ENCODE measurements around the gene RPL23. TPM values are rescaled to one million over a fixed set of nuclear protein-coding genes. Genes with fewer than 3 reads are reported as not detected.

Gene RPL23
- total RNA-seq, 4 donors from 2014 or later, result 755 to 2,040 (median 1,511) TPM

DNA sequence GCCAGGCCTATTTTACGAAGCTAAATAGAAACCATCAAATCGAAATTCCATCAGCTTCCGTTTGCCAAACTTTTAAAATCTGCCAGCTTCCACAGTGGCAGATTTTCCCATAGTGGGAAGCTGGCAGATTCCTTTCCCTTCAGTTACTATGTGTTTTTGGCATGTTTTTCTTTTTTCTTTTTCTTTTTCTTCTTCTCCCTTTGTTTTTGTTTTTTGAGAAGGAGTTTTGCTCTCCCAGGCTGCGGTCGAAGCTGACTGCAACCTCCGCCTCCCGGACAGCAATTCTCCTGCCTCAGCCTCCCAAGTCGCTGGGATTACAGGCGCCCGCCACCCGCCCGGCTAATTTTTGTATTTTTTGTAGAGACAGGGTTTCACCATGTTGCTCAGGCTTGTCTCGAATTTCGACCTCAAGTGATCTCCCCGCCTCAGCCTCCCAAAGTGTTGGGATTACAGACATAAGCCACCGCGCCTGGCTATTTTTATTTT is 27.7 kb downstream of the RPL23 start:
- ATAC-seq, result no peak

DNA sequence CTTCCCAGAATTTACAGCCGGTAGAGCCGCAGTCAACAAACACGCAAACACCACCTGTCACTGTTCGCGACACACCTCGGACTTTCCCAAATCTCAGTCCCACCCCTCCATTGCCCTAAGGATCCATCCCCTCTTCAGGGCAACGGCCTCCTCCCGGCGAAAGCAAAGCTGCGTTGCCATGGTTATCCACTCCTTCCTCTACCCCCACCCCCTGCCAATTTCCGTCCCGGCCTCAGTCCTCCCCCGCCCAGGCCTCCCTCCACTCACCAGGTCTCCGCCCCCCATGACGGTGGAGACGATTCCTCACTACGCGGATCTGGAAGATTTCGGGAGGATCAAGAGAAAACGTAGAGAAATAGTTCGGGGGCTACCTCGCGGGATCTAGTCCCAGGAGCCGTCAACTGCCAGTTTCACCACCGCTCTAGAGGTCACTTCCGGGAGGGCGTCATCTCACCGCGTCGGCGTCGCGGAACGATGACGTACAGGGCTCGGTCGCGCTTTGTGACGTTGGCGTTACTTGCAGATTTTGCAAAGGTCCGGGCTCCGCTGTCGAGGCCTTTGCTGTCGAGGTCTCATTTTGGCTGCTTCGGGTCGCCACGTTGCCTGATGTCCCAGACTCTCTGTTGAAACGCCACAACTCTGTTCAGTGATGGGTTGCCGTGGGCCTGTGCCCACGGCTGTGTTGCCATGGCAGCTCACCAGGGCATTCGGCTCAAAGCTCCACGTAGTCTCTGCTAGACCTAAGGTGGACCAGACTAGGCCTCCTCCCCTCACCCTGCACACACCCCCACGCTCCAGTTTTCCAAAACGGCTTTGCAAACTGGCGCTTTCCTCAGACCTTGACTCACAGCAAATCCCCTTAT is 28.4 kb downstream of the RPL23 start, which contains the start of gene CWC25:
TSS of gene CWC25 (minus strand) at position 423 of the 863 bp plus-strand sequence. CDS start at position 285, 138 bp downstream.
- peaks cover 0 to 20% of the 10 kb centered on the region in 2 donors for H3K36me3 ChIP-seq
- H3K4me1 ChIP-seq, result peaks cover 0 to 32% (median 10%) of the 10 kb centered on the region in 3 donors
- TF ChIP-seq EP300 (IDR thresholded peaks at IDR 0.05) (no peak), POLR2AphosphoS5 (IDR thresholded peaks at IDR 0.05) (peak; percentile 96), POLR2A (IDR thresholded peaks at IDR 0.05) (peak; percentile 61 to 83)
- TF ChIP-seq, protein P1, sequence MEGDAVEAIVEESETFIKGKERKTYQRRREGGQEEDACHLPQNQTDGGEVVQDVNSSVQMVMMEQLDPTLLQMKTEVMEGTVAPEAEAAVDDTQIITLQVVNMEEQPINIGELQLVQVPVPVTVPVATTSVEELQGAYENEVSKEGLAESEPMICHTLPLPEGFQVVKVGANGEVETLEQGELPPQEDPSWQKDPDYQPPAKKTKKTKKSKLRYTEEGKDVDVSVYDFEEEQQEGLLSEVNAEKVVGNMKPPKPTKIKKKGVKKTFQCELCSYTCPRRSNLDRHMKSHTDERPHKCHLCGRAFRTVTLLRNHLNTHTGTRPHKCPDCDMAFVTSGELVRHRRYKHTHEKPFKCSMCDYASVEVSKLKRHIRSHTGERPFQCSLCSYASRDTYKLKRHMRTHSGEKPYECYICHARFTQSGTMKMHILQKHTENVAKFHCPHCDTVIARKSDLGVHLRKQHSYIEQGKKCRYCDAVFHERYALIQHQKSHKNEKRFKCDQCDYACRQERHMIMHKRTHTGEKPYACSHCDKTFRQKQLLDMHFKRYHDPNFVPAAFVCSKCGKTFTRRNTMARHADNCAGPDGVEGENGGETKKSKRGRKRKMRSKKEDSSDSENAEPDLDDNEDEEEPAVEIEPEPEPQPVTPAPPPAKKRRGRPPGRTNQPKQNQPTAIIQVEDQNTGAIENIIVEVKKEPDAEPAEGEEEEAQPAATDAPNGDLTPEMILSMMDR (IDR thresholded peaks at IDR 0.05), result peak in 1 of 4 experiments; percentile 5
- no peaks in the 10 kb centered on the region for H3K9me3 ChIP-seq
- H3K27ac ChIP-seq, result peak within 1 kb of the TSS; percentile 96 to 98 (median 96)
- WGBS, 2 donors (ENCODE audit: low coverage in 1 of 2), result 2% methylated on average over 13 to 15 of the region's 55 CpGs
- peak; percentile 94 for ATAC-seq
- H3K4me3 ChIP-seq, result peak within 1 kb of the TSS; percentile 93 to 97
- H3K27me3 ChIP-seq, result no peaks in the 10 kb centered on the region

More for the DNA sequence above, 27.7 kb downstream of the RPL23 start:
- Histone ChIP-seq H3K27me3 (no peaks in the 10 kb centered on the region), H3K4me3 (peak overlapping the region; percentile 93 to 97), H3K9me3 (no peaks in the 10 kb centered on the region), H3K36me3 (peaks cover 0 to 13% of the 10 kb centered on the region in 2 donors), H3K27ac (peak overlapping the region; percentile 96 to 98 (median 96)), H3K4me1 (peaks cover 0 to 32% (median 10%) of the 10 kb centered on the region in 3 donors)
- TF ChIP-seq POLR2A (IDR thresholded peaks at IDR 0.05) (no peak), POLR2AphosphoS5 (IDR thresholded peaks at IDR 0.05) (no peak), EP300 (IDR thresholded peaks at IDR 0.05) (no peak)
- TF ChIP-seq, protein P1 (IDR thresholded peaks at IDR 0.05), result no peak
- 77 to 88% methylated on average over 7 to 16 of the region's 17 CpGs for WGBS, 2 donors (ENCODE audit: low coverage in 1 of 2)

DNA sequence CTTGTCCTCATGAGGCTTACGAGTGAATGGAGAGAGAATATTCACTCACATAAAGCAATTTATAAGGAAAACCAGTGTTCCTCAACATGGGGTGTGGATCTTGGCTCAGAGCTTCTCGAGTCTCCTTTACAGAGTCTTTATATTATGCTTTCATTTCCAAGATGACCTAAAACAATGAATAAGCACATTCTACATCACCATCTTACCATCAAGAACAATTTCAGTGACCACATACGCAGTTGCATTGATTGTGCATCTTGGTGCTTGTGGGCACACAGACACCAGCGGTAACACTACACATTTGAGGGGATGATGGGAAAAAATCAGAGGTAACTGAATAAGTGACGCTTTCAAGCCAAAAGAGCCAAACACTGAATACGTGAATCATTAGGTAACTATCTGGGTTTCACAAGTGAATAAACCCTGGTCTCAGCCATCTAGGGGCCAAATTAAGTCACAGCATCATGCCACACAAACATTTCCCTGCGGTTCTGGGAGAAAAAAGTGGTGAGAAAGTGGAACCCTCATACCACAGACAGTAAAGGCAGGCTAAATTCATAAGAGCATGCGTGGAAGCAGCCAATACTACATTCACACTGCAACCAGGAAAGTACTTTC is 37.8 kb downstream of the RPL23 start:
- TF ChIP-seq POLR2AphosphoS5 (IDR thresholded peaks at IDR 0.05) (no peak), POLR2A (IDR thresholded peaks at IDR 0.05) (no peak), EP300 (IDR thresholded peaks at IDR 0.05) (no peak)
- TF ChIP-seq, protein P1 (IDR thresholded peaks at IDR 0.05), result no peak
- peaks cover 0 to 100% of the 10 kb centered on the region in 2 donors for H3K36me3 ChIP-seq
- no peak for ATAC-seq

DNA sequence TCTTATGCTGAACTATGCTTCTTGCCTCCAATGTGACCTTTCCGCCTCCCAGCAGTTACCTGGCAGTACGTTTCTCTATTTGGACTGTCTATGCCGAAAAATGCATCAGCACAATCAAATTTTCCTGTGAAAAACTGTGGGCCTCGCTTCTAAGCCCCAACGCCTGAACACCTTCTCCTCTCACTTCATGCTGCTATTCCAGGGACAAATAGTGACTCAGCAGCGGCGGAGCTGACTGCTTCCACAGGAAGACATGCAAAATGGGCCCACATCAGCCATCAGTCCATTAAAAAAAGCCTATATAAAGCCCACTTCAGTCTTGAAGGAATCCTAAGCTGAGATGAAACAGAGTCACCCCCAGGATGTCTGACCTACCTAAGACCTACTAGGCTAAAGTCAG is 43.7 kb downstream of the RPL23 start:
- peaks cover 0 to 100% of the 10 kb centered on the region in 2 donors for H3K36me3 ChIP-seq

More for the DNA sequence above, 37.8 kb downstream of the RPL23 start:
- Histone ChIP-seq H3K4me1 (peaks cover 0 to 6% (median 0%) of the 10 kb centered on the region in 3 donors), H3K27ac (no peak overlapping the region), H3K4me3 (no peak overlapping the region), H3K9me3 (no peaks in the 10 kb centered on the region), H3K27me3 (no peaks in the 10 kb centered on the region)
- 72 to 78% methylated on average over 7 to 8 of the region's 8 CpGs for WGBS, 2 donors (ENCODE audit: low coverage in 1 of 2)

More for the DNA sequence above, 43.7 kb downstream of the RPL23 start:
- no peaks in the 10 kb centered on the region for H3K27me3 ChIP-seq
- ATAC-seq, result no peak
- no peaks in the 10 kb centered on the region for H3K9me3 ChIP-seq
- H3K4me3 ChIP-seq, result no peak overlapping the region
- no peaks in the 10 kb centered on the region for H3K4me1 ChIP-seq
- no peak overlapping the region for H3K27ac ChIP-seq
- 79 to 89% methylated on average over 2 to 7 of the region's 7 CpGs for WGBS, 2 donors (ENCODE audit: low coverage in 1 of 2)
- no peak for TF ChIP-seq POLR2AphosphoS5 (IDR thresholded peaks at IDR 0.05)
- TF ChIP-seq, protein P1 (IDR thresholded peaks at IDR 0.05), result no peak
- no peak for TF ChIP-seq POLR2A (IDR thresholded peaks at IDR 0.05)

Data from gastroesophageal sphincter (tissue), 4 donors.